AG04449 (cell line): ENCODE results near the gene GABRA1.

Source experiments
- CTCF ChIA-PET: fragments of 350-600 bp; formaldehyde crosslinking; extraction: SDS; loops from one replicate; lab custom pipeline; 2021; ENCODE audit warnings: antibody characterized with exemption; lab: Yijun Ruan, JAX
- POLR2A ChIA-PET: fragments of 400-600, 350-600 bp; formaldehyde crosslinking; extraction: SDS; loops from one replicate; lab custom pipeline; 2020; ENCODE audit warnings: antibody characterized with exemption, inconsistent platforms; lab: Yijun Ruan, JAX
- DNase-seq: peaks from one replicate; pipeline ENCODE4 v3.0.0-alpha.2; 2010; ENCODE audit warnings: low read depth, low spot score
- H3K4me3 ChIP-seq: 2 replicates; pipeline ENCODE4 v1.5.1; 2011; ENCODE audit warnings: low read depth, mild to moderate bottlenecking, control low read depth, low read length
- CTCF ChIP-seq: IDR thresholded peaks from one replicate; pipeline ENCODE4 v1.5.1; 2011; ENCODE audit warnings: mild to moderate bottlenecking, moderate library complexity, low read length, control low read depth, inconsistent platforms; ENCODE audit not compliant: insufficient read depth; ENCODE audit errors: missing control alignments

GABRA1 gene

GRCh38 chr5:161925960-161926359, 78.0 kb downstream of the GABRA1 start:
- H3K4me3 ChIP-seq = no peak overlapping the region
- CTCF ChIA-PET = no interaction called here
- no peak for TF ChIP-seq CTCF
- DNase-seq = no peak
- POLR2A ChIA-PET = no interaction called here

GRCh38 chr5:161934486-161934885, 86.6 kb downstream of the GABRA1 start:
- POLR2A ChIA-PET = no interaction called here
- no peak overlapping the region for H3K4me3 ChIP-seq
- no peak for TF ChIP-seq CTCF
- CTCF ChIA-PET = no interaction called here
- no peak for DNase-seq

GRCh38 chr5:161944974-161945373, 97.1 kb downstream of the GABRA1 start:
- DNase-seq = no peak
- TF ChIP-seq CTCF = no peak
- ChIA-PET POLR2A (no interaction called here), CTCF (no interaction called here)
- no peak overlapping the region for H3K4me3 ChIP-seq

- no peak for TF ChIP-seq CTCF
- ChIA-PET POLR2A (no interaction called here), CTCF (no interaction called here)
- DNase-seq = no peak
- no peak overlapping the region for H3K4me3 ChIP-seq
Observed at GRCh38 chr5:161946911-161947310, 99.0 kb downstream of the GABRA1 start.
